Measurements from ENCODE around the gene IL15RA.

GRCh38 chr10:6024334-6024682 lies 47.0 kb upstream of the IL15RA start:
- TF ChIP-seq CTCF (IDR thresholded peaks at IDR 0.05; ENCODE audit: insufficient read depth, low read depth, low read length): no peak
- TF ChIP-seq EZH2 (IDR thresholded peaks at IDR 0.05; ENCODE audit: insufficient read depth, low read length): no peak
